Neuron (in vitro differentiated cells): Measurements from ENCODE around the gene IPO8.
"Not testable (repeated sequence)": the region's sequence is repeated elsewhere in the genome, so short reads cannot be mapped to it uniquely, and the experiment has no call there.

Source experiments
- H2AFZ ChIP-seq: one replicate; pipeline ENCODE4 v1.6.1; 2013; ENCODE audit warnings: low read depth, mild to moderate bottlenecking, inconsistent platforms, low read length, moderate library complexity
- H3K27me3 ChIP-seq: one replicate; pipeline ENCODE4 v1.6.1; 2013; ENCODE audit warnings: low read length; ENCODE audit not compliant: insufficient read depth
- H3K36me3 ChIP-seq: one replicate; pipeline ENCODE4 v1.6.1; 2013; ENCODE audit warnings: low read length; ENCODE audit not compliant: insufficient read depth
- H3K4me1 ChIP-seq: one replicate; pipeline ENCODE4 v1.6.1; 2013; ENCODE audit warnings: low read length; ENCODE audit not compliant: insufficient read depth
- H3K4me3 ChIP-seq: 2 replicates; pipeline ENCODE4 v1.5.1; 2013; ENCODE audit warnings: mild to moderate bottlenecking, low read length, moderate library complexity
- H3K9me3 ChIP-seq: one replicate; pipeline ENCODE4 v1.6.1; 2013; ENCODE audit warnings: low read length

IPO8 gene

GRCh38 chr12:30652034-30652696 lies 43.5 kb downstream of the IPO8 start:
- H3K9me3 ChIP-seq = no peaks in the 10 kb centered on the region
- peaks cover 30% of the 10 kb centered on the region for H3K36me3 ChIP-seq
- H3K27me3 ChIP-seq = no peaks in the 10 kb centered on the region
- no peak overlapping the region for H2AFZ ChIP-seq
- H3K4me3 ChIP-seq = no peak overlapping the region
- H3K4me1 ChIP-seq = no peaks in the 10 kb centered on the region

GRCh38 chr12:30646821-30647220 lies 48.8 kb downstream of the IPO8 start:
- Histone ChIP-seq H3K4me1 (no peaks in the 10 kb centered on the region), H3K4me3 (no peak overlapping the region), H3K9me3 (no peaks in the 10 kb centered on the region), H3K36me3 (peaks cover 21% of the 10 kb centered on the region), H3K27me3 (no peaks in the 10 kb centered on the region), H2AFZ (no peak overlapping the region)

GRCh38 chr12:30643366-30643765 lies 52.3 kb downstream of the IPO8 start:
- Histone ChIP-seq H3K4me1 (no peaks in the 10 kb centered on the region), H3K27me3 (no peaks in the 10 kb centered on the region), H3K4me3 (no peak overlapping the region), H3K9me3 (peaks cover 2% of the 10 kb centered on the region), H2AFZ (no peak overlapping the region), H3K36me3 (peaks cover 10% of the 10 kb centered on the region)

- Histone ChIP-seq H3K36me3 (peaks cover 14% of the 10 kb centered on the region), H3K27me3 (no peaks in the 10 kb centered on the region), H3K4me1 (no peaks in the 10 kb centered on the region), H3K9me3 (peaks cover 2% of the 10 kb centered on the region), H3K4me3 (no peak overlapping the region), H2AFZ (no peak overlapping the region)
Measured at GRCh38 chr12:30640392-30640791, 55.3 kb downstream of the IPO8 start.

- Histone ChIP-seq H2AFZ (no peak overlapping the region), H3K4me1 (peaks cover 8% of the 10 kb centered on the region), H3K4me3 (no peak overlapping the region), H3K27me3 (no peaks in the 10 kb centered on the region), H3K36me3 (peaks cover 30% of the 10 kb centered on the region), H3K9me3 (peaks cover 4% of the 10 kb centered on the region)
Measured at GRCh38 chr12:30635385-30635784, 60.3 kb downstream of the IPO8 start.

- Histone ChIP-seq H3K27me3 (no peaks in the 10 kb centered on the region), H3K4me1 (peaks cover 9% of the 10 kb centered on the region), H3K9me3 (peaks cover 2% of the 10 kb centered on the region), H3K4me3 (no peak overlapping the region), H2AFZ (no peak overlapping the region), H3K36me3 (peaks cover 39% of the 10 kb centered on the region)
Measured at GRCh38 chr12:30631740-30632139, 63.9 kb downstream of the IPO8 start.

- peaks cover 35% of the 10 kb centered on the region for H3K36me3 ChIP-seq
- H2AFZ ChIP-seq = no peak overlapping the region
Measured at GRCh38 chr12:30630979-30631285, 64.7 kb downstream of the IPO8 start.

GRCh38 chr12:30630076-30630978 lies 65.3 kb downstream of the IPO8 start:
- peaks cover 35% of the 10 kb centered on the region for H3K36me3 ChIP-seq
- H3K9me3 ChIP-seq = peaks cover 2% of the 10 kb centered on the region
- peaks cover 9% of the 10 kb centered on the region for H3K4me1 ChIP-seq

More at GRCh38 chr12:30630979-30631285, 64.7 kb downstream of the IPO8 start:
- peaks cover 9% of the 10 kb centered on the region for H3K4me1 ChIP-seq
- no peak overlapping the region for H3K4me3 ChIP-seq
- peaks cover 2% of the 10 kb centered on the region for H3K9me3 ChIP-seq
- H3K27me3 ChIP-seq = no peaks in the 10 kb centered on the region

GRCh38 chr12:30626847-30627246 lies 68.8 kb downstream of the IPO8 start:
- Histone ChIP-seq H3K4me1 (peaks cover 9% of the 10 kb centered on the region), H2AFZ (no peak overlapping the region)

More at GRCh38 chr12:30630076-30630978, 65.3 kb downstream of the IPO8 start:
- H3K4me3 ChIP-seq = no peak overlapping the region
- H3K27me3 ChIP-seq = no peaks in the 10 kb centered on the region
- H2AFZ ChIP-seq = no peak overlapping the region

GRCh38 chr12:30624009-30624408 lies 71.7 kb downstream of the IPO8 start:
- Histone ChIP-seq H3K27me3 (no peaks in the 10 kb centered on the region), H3K9me3 (no peaks in the 10 kb centered on the region), H3K4me3 (no peak overlapping the region), H2AFZ (no peak overlapping the region), H3K36me3 (peaks cover 9% of the 10 kb centered on the region), H3K4me1 (no peaks in the 10 kb centered on the region)

More at GRCh38 chr12:30626847-30627246, 68.8 kb downstream of the IPO8 start:
- no peak overlapping the region for H3K4me3 ChIP-seq
- no peaks in the 10 kb centered on the region for H3K27me3 ChIP-seq
- peaks cover 25% of the 10 kb centered on the region for H3K36me3 ChIP-seq
- no peaks in the 10 kb centered on the region for H3K9me3 ChIP-seq

GRCh38 chr12:30622509-30622908 lies 73.2 kb downstream of the IPO8 start:
- Histone ChIP-seq H3K9me3 (no peaks in the 10 kb centered on the region), H3K36me3 (no peaks in the 10 kb centered on the region), H3K4me1 (no peaks in the 10 kb centered on the region), H3K4me3 (no peak overlapping the region), H3K27me3 (no peaks in the 10 kb centered on the region), H2AFZ (no peak overlapping the region)

GRCh38 chr12:30621663-30622241 lies 73.9 kb downstream of the IPO8 start:
- H3K4me1 ChIP-seq, H3K9me3 ChIP-seq, H3K27me3 ChIP-seq, H2AFZ ChIP-seq, H3K36me3 ChIP-seq, H3K4me3 ChIP-seq: not testable (repeated sequence)

GRCh38 chr12:30617346-30618016 lies 78.2 kb downstream of the IPO8 start:
- no peak overlapping the region for H3K4me3 ChIP-seq
- no peaks in the 10 kb centered on the region for H3K4me1 ChIP-seq
- H2AFZ ChIP-seq = no peak overlapping the region
- no peaks in the 10 kb centered on the region for H3K9me3 ChIP-seq
- H3K27me3 ChIP-seq = no peaks in the 10 kb centered on the region
- no peaks in the 10 kb centered on the region for H3K36me3 ChIP-seq
